ENCODE measurements around the gene MAGI2. TPM values are rescaled to one million over a fixed set of nuclear protein-coding genes. Genes with fewer than 3 reads are reported as not detected.

The MAGI2 gene
- total RNA-seq, 1 donor from 2014 or later, result 6.9 TPM

GRCh38 chr7:79300573-79300972 lies 152.9 kb downstream of the MAGI2 start:
- no peak for TF ChIP-seq POLR2A (IDR thresholded peaks at IDR 0.05)
- no peak for TF ChIP-seq CTCF (IDR thresholded peaks at IDR 0.05)
- no peak for TF ChIP-seq POLR2AphosphoS5 (IDR thresholded peaks at IDR 0.05; ENCODE audit: insufficient read depth in 1 of 2, low read depth in 1 of 2)
- no peak overlapping the region for H3K27ac ChIP-seq
- H3K4me1 ChIP-seq, result no peaks in the 10 kb centered on the region
- no peaks in the 10 kb centered on the region for H3K27me3 ChIP-seq
- H3K4me3 ChIP-seq, result no peak overlapping the region
- H3K9me3 ChIP-seq, result no peaks in the 10 kb centered on the region
- no peak for DNase-seq (ENCODE audit: extremely low spot score in 2 of 2)
- H3K36me3 ChIP-seq, result no peaks in the 10 kb centered on the region
- intact Hi-C loops (cut with DNase I), result no loop called here

GRCh38 chr7:79298145-79298760 lies 155.2 kb downstream of the MAGI2 start:
- no peak for DNase-seq (ENCODE audit: extremely low spot score in 2 of 2)
- H3K4me3 ChIP-seq, result no peak overlapping the region
- H3K4me1 ChIP-seq, result no peaks in the 10 kb centered on the region
- no peaks in the 10 kb centered on the region for H3K36me3 ChIP-seq
- no peaks in the 10 kb centered on the region for H3K9me3 ChIP-seq
- no peak overlapping the region for H3K27ac ChIP-seq
- H3K27me3 ChIP-seq, result no peaks in the 10 kb centered on the region
- TF ChIP-seq POLR2AphosphoS5 (IDR thresholded peaks at IDR 0.05; ENCODE audit: insufficient read depth in 1 of 2, low read depth in 1 of 2) (no peak), CTCF (IDR thresholded peaks at IDR 0.05) (peak in 1 of 3 experiments; percentile 46)
- intact Hi-C loops (cut with DNase I), result no loop called here

- Histone ChIP-seq H3K9me3 (no peaks in the 10 kb centered on the region), H3K36me3 (no peaks in the 10 kb centered on the region), H3K27ac (no peak overlapping the region), H3K4me3 (no peak overlapping the region), H3K4me1 (no peaks in the 10 kb centered on the region), H3K27me3 (no peaks in the 10 kb centered on the region)
- intact Hi-C loops (cut with DNase I), result no loop called here
- no peak for TF ChIP-seq CTCF (IDR thresholded peaks at IDR 0.05)
- DNase-seq (ENCODE audit: extremely low spot score in 2 of 2), result no peak
Measured at GRCh38 chr7:79296553-79297320, 156.7 kb downstream of the MAGI2 start.

DNA sequence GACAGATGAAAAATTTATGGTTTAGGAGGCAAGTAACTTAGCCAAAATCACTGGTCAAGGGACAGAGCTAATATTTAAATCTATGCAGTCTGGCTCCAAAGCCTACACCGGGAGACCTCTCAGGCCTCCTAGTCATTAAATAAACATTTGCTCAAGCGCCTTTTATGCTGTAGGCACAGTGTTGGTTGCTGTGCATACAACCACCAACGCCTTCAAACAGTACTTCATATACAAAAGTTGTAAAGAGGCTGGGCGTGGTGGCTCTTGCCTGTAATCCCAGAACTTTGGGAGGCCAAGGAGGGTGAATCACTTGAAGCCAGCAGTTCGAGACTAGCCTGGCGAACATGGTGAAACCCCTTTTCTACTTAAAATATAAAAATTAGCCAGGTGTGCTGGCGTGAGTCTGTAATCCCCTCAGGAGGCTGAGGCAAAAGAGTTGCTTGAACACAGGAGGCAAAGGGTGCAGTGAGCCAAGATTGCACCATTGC lies 159.8 kb downstream of the MAGI2 start:
- Histone ChIP-seq H3K4me3 (no peak overlapping the region), H3K4me1 (no peaks in the 10 kb centered on the region), H3K27me3 (no peaks in the 10 kb centered on the region), H3K27ac (no peak overlapping the region), H3K9me3 (no peaks in the 10 kb centered on the region), H3K36me3 (no peaks in the 10 kb centered on the region)
- no peak for DNase-seq (ENCODE audit: extremely low spot score in 2 of 2)
- TF ChIP-seq CTCF (IDR thresholded peaks at IDR 0.05) (no peak), POLR2A (IDR thresholded peaks at IDR 0.05) (no peak), POLR2AphosphoS5 (IDR thresholded peaks at IDR 0.05; ENCODE audit: insufficient read depth in 1 of 2, low read depth in 1 of 2) (no peak)
- intact Hi-C loops (cut with DNase I), result no loop called here

DNA sequence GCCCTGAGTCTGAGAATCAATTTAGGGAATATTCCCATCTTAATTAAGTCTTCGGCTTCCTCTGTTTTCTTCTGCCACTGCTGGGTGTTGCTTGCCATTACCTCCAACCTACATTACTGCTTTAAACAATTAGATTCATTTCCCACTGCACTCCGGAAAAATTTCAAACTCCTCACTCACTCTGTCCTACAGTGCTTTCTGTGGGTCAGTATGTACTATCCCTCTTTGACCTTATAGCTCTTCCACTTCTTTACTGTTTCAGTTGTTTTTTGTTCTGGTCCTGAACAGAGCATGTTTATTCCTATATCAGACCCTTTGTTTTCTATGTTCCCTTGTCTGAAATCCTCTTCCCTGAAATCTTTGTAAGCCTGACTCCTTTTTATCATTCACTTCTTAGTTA lies 160.6 kb downstream of the MAGI2 start:
- H3K27me3 ChIP-seq, result no peaks in the 10 kb centered on the region
- no peaks in the 10 kb centered on the region for H3K9me3 ChIP-seq
- no peaks in the 10 kb centered on the region for H3K4me1 ChIP-seq
- no peak overlapping the region for H3K27ac ChIP-seq
- intact Hi-C loops (cut with DNase I), result no loop called here
- no peak for TF ChIP-seq POLR2A (IDR thresholded peaks at IDR 0.05)
- TF ChIP-seq CTCF (IDR thresholded peaks at IDR 0.05), result no peak
- TF ChIP-seq POLR2AphosphoS5 (IDR thresholded peaks at IDR 0.05; ENCODE audit: insufficient read depth in 1 of 2, low read depth in 1 of 2), result no peak
- H3K36me3 ChIP-seq, result no peaks in the 10 kb centered on the region
- no peak for DNase-seq (ENCODE audit: extremely low spot score in 2 of 2)
- no peak overlapping the region for H3K4me3 ChIP-seq
